Heart right ventricle (tissue), 16 donors: ENCODE data around the gene FGF1. TPM values are rescaled to one million over a fixed set of nuclear protein-coding genes. Genes with fewer than 3 reads are reported as not detected.

Experiments
- ATAC-seq, 8 donors: fragments of 200-7000 bp; cut with Tn5 transposase; one replicate each; pipeline ENCODE4 v1.9.1; 2020; ENCODE audit warnings: mild to moderate bottlenecking in 8 of 8, moderate library complexity in 8 of 8, moderate number of reproducible peaks in 1 of 8
- DNase-seq, 2 donors: peaks; one replicate each; pipeline ENCODE4 v3.0.0-alpha.2; 2020
- H3K27ac ChIP-seq, 10 donors: fragments of 200-600 bp; sonication (generic) in 2 of 10; one replicate each; pipeline versions ENCODE4 v1.5.0 to v1.8.0; 2020 to 2022; ENCODE audit warnings: mild to moderate bottlenecking in 3 of 10
- H3K27me3 ChIP-seq, 7 donors: fragments of 200-600 bp; one replicate each; pipeline ENCODE4 v1.8.0; 2021 to 2022; ENCODE audit warnings: mild to moderate bottlenecking in 2 of 7
- H3K36me3 ChIP-seq, 9 donors: fragments of 200-600 bp; sonication (generic) in 1 of 9; one replicate each; pipeline versions ENCODE4 v1.5.0 to v1.8.0; 2020 to 2022; ENCODE audit warnings: mild to moderate bottlenecking in 2 of 9
- H3K4me1 ChIP-seq, 9 donors: fragments of 200-600 bp; sonication (generic) in 1 of 9; one replicate each; pipeline versions ENCODE4 v1.5.0 to v1.8.0; 2020 to 2022; ENCODE audit warnings: mild to moderate bottlenecking in 4 of 9
- H3K4me3 ChIP-seq, 10 donors: fragments of 200-600 bp; sonication (generic) in 2 of 10; one replicate each; pipeline versions ENCODE4 v1.5.0 to v1.8.0; 2020 to 2022; ENCODE audit warnings: mild to moderate bottlenecking in 7 of 10, moderate library complexity in 2 of 10
- H3K9me3 ChIP-seq, 11 donors: fragments of 200-600 bp in 10 of 11; sonication (generic) in 2 of 11; one replicate each; pipeline versions ENCODE4 v1.5.0 to v1.8.0; 2013 to 2022; ENCODE audit warnings: mild to moderate bottlenecking in 2 of 11, control low read depth in 1 of 11, moderate library complexity in 1 of 11
- WGBS, 2 donors: extraction: QIAGEN DNeasy Blood & Tissue Kit; methylation state at CpG; one replicate each; pipeline ENCODE4 v1.1.7; 2013; ENCODE audit warnings: inconsistent platforms in 1 of 2; 5-methylcytosine and 5-hydroxymethylcytosine counted together
- intact Hi-C, 10 donors: fragments of 100-400 bp; cut with DNase I; formaldehyde crosslinking; loops; one replicate each; pipeline versions ENCODE4 v1.11.1 to v1.14.2; 2022
- polyA plus RNA-seq, 2 donors: library from polyadenylated mRNA; stranded (reverse); fragments of 200-250 nt; gene quantifications; one replicate each; pipeline ENCODE4 v1.2.3, GENCODE V29; 2013
- total RNA-seq, 10 donors: library from RNA; stranded (reverse); fragmentation: NEBNext Ultra II Directional in 3 of 10; extraction: Animal tissue kit (Norgen Biotek cat#: 25700) in 3 of 10; gene quantifications; one replicate each; pipeline versions ENCODE4 v1.2.1 to v1.2.4, GENCODE V29; 2021 to 2023
- TF ChIP-seq, protein P1 (sequence below), 9 donors: fragments of 200-600 bp; sonication (generic) in 2 of 9; IDR thresholded peaks; one replicate each; pipeline versions ENCODE4 v1.5.0 to v1.8.0; 2021 to 2022; ENCODE audit warnings: antibody characterized with exemption in 9 of 9, mild to moderate bottlenecking in 5 of 9, moderate library complexity in 1 of 9
- donor health status: Arrhythmogenic right ventricular cardiomyopathy.
- donor health status: ischemic (EF 13 %, LVEDD 7.1; RV severe dilation, severe dysfunction).
- donor health status: healthy with polysubstance abuse.
- donor health status: DM: no; HTN: yes; CAD: no.
- donor health status: DM: no; HTN: no; CAD: no.
- donor health status: ischemic (EF 25% LVEDD 6.9; RV normal size, moderate dysfunction).
- donor health status: ischemic (EF 25% LVEDD 5.7; RV mildly dilated, moderate dysfunction).
- donor health status: healthy.
- donor health status: DM: yes; HTN: yes; CAD: no.
- donor health status: Ischemic cardiomyopathy.
- donor health status: ischemic (EF 35%, LVEDD 5.7; RV mildly dilated, moderate dysfunction).
- donor health status: nonischemic (EF 11% LVEDD 7.7; RV severe dilation, severe dysfunction).
- donor health status: DM: yes; HTN: yes; CAD: no.
- donor health status: PGD.
- donor health status: ischemic (EF 29% LVEDD 5.4; RV normal size, mild dysfunction).
- donor health status: nonischemic (EF 23%, LVEDD 6.1; RV moderate dilation, normal function).

Gene FGF1
- total and polyA plus RNA-seq, 12 donors = 5.1 to 110 (median 53.7) TPM

DNA sequence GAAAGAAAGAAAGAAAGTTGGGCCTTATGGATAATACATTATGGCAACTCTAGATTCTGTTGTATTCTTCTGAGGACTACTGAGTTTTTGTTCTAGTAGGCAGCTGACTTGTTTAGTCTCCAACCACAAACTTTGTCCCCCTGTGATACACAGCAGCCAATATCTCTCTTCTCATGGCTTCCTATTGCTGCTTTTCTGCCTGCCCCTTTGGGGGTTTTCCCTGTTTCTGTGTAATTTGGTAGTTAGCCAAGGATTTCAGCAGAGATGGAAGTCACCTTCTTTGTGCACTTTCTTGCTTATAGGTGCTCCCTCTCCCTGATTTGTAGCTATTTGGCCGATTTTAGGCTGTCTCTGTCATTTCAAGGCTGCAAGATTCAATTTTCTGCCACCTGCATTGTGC, 109.6 kb downstream of the FGF1 start:
- H3K27me3 ChIP-seq = no peaks in the 10 kb centered on the region
- intact Hi-C loops = no loop called here
- ATAC-seq (no peak), DNase-seq (no peak)
- 75 to 90% methylated on average over 1 of the region's 1 CpG for WGBS, 2 donors
- H3K27ac ChIP-seq = peak overlapping the region in 2 of 10 donors; percentile 3 to 39
- peaks cover 0 to 12% (median 5%) of the 10 kb centered on the region in 9 donors for H3K4me1 ChIP-seq
- no peaks in the 10 kb centered on the region for H3K36me3 ChIP-seq
- H3K9me3 ChIP-seq = peaks cover 0 to 13% (median 0%) of the 10 kb centered on the region in 11 donors
- no peak overlapping the region for H3K4me3 ChIP-seq
- TF ChIP-seq, protein P1, sequence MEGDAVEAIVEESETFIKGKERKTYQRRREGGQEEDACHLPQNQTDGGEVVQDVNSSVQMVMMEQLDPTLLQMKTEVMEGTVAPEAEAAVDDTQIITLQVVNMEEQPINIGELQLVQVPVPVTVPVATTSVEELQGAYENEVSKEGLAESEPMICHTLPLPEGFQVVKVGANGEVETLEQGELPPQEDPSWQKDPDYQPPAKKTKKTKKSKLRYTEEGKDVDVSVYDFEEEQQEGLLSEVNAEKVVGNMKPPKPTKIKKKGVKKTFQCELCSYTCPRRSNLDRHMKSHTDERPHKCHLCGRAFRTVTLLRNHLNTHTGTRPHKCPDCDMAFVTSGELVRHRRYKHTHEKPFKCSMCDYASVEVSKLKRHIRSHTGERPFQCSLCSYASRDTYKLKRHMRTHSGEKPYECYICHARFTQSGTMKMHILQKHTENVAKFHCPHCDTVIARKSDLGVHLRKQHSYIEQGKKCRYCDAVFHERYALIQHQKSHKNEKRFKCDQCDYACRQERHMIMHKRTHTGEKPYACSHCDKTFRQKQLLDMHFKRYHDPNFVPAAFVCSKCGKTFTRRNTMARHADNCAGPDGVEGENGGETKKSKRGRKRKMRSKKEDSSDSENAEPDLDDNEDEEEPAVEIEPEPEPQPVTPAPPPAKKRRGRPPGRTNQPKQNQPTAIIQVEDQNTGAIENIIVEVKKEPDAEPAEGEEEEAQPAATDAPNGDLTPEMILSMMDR (IDR thresholded peaks at IDR 0.05) = no peak

DNA sequence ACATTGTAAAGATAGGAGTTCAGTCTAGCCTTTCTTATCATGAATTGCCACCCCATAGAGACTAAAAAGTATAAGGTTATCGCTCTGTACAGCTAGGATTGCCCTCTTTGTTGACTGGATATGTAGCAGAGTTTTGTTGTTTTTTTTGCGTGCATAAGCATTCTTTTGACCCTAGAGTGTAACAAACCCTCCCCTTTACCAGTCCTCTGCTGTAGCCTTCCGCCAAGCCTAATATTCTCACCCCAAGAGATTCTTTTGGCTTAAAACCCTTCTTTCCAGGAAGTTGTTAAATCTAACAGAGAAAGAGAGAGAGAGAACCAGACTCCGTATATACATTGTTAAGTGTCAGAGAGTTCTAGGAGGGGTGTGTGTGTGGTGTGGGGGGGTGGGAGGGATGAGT, 113.9 kb downstream of the FGF1 start:
- intact Hi-C loops = no loop called here
- TF ChIP-seq, protein P1 (IDR thresholded peaks at IDR 0.05) = no peak
- DNase-seq (no peak), ATAC-seq (peak in 1 of 8 donors; percentile 28)
- Histone ChIP-seq H3K27ac (no peak overlapping the region), H3K9me3 (peaks cover 0 to 3% (median 0%) of the 10 kb centered on the region in 11 donors), H3K27me3 (no peaks in the 10 kb centered on the region), H3K4me1 (peaks cover 0 to 24% (median 14%) of the 10 kb centered on the region in 9 donors), H3K4me3 (no peak overlapping the region), H3K36me3 (no peaks in the 10 kb centered on the region)
- WGBS, 2 donors = 64 to 72% methylated on average over 4 of the region's 4 CpGs

DNA sequence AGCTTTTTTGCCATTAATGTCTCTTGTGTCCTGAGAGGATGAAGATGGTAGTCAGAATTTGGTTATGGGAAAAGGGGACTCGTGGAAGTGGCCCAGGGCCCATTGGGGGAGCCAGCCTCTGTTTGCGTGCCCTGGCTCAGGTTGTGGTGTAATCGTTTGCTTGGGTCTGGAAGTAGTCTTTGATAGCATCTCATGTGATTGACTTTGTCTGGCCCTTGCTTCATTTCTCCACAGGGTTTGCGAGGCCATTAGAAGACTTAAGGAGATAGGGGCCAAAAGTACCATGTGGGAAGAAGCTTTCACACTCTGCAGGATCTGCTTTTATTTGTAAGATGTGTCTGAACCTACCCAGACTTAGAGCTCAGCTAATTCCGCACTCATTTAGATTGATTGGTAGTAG, 114.5 kb downstream of the FGF1 start:
- H3K36me3 ChIP-seq = no peaks in the 10 kb centered on the region
- peaks cover 0 to 3% (median 0%) of the 10 kb centered on the region in 11 donors for H3K9me3 ChIP-seq
- DNase-seq (no peak), ATAC-seq (no peak)
- intact Hi-C loops = no loop called here
- no peak overlapping the region for H3K27ac ChIP-seq
- no peaks in the 10 kb centered on the region for H3K27me3 ChIP-seq
- WGBS, 2 donors = 90 to 94% methylated on average over 5 of the region's 5 CpGs
- peaks cover 0 to 18% (median 12%) of the 10 kb centered on the region in 9 donors for H3K4me1 ChIP-seq
- no peak overlapping the region for H3K4me3 ChIP-seq
- TF ChIP-seq, protein P1 (IDR thresholded peaks at IDR 0.05) = no peak

DNA sequence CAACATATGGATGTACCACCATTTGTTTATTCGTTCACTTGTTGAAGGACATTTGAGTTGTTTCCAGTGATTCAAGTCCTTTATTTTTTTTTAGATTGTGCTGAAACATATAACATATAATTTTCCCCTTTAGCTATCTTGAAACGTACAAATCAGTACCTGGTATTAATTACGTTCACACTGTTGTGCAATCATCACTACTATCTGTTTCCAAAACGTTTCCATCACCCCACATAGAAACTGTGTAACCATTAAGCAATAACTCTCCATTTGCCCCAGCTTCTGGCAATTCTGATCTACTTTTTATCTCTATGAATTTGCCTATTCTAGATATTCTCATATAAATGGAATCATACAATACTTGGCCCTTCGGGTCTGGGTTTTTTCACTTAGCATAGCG, 116.0 kb downstream of the FGF1 start:
- Histone ChIP-seq H3K9me3 (no peaks in the 10 kb centered on the region), H3K27ac (no peak overlapping the region), H3K4me3 (no peak overlapping the region), H3K27me3 (no peaks in the 10 kb centered on the region), H3K4me1 (peaks cover 0 to 18% (median 12%) of the 10 kb centered on the region in 9 donors), H3K36me3 (no peaks in the 10 kb centered on the region)
- 87 to 91% methylated on average over 6 of the region's 6 CpGs for WGBS, 2 donors
- TF ChIP-seq, protein P1 (IDR thresholded peaks at IDR 0.05) = no peak
- intact Hi-C loops = no loop called here
- DNase-seq (no peak), ATAC-seq (no peak)
